ENCODE measurements around the gene RHEX.

- TF ChIP-seq CTCF (IDR thresholded peaks at IDR 0.05) (no peak), EP300 (IDR thresholded peaks at IDR 0.05) (no peak), POLR2A (IDR thresholded peaks at IDR 0.05) (no peak)
These were observed 16.1 kb upstream of the RHEX start for GRCh38 chr1:206036663-206037455.

Measured in ovary (tissue), 3 donors.